ENCODE results near the gene OPRM1.
A peak's percentile ranks its signal among the peaks of the same experiment; 100 is the strongest.
"Not testable (repeated sequence)": the region's sequence is repeated elsewhere in the genome, so short reads cannot be mapped to it uniquely, and the experiment has no call there.

OPRM1 gene

GRCh38 chr6:154039231-154039842 is at the start of gene OPRM1:
TSS of gene OPRM1 (plus strand) at chr6:154039240. CDS start at chr6:154039545, 305 bp downstream.
- peak in 2 of 3 donors; percentile 2 to 8 for DNase-seq (ENCODE audit: low read depth in 2 of 3, low spot score in 1 of 3)

DNA sequence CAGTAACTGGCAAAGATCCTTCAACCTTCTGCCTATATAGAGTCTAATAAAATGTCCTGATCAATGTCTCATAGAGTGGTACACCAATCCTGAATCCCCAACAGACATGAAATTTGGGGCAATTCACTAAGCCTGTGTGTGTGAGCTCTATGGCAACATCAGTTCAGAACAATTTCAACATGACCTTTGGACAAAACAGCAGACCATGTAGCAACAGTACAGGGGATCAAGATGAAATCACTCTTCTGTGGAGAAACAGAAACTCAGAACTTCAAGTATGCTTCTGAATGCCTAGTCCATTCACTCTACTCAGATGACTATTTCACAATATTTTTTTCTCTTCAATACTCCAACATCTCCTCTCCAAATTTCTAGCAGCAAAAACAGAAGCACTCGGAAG is 49.1 kb upstream of the OPRM1 start:
- no peak for DNase-seq (ENCODE audit: low read depth in 2 of 3, low spot score in 1 of 3)

GRCh38 chr6:153994004-153994403 is 45.0 kb upstream of the OPRM1 start:
- no peak for DNase-seq (ENCODE audit: low read depth in 2 of 3, low spot score in 1 of 3)

GRCh38 chr6:153994811-153995210 is 44.2 kb upstream of the OPRM1 start:
- DNase-seq (ENCODE audit: low read depth in 2 of 3, low spot score in 1 of 3): no peak

GRCh38 chr6:153997221-153997620 is 41.8 kb upstream of the OPRM1 start:
- DNase-seq (ENCODE audit: low read depth in 2 of 3, low spot score in 1 of 3): no peak

- DNase-seq (ENCODE audit: low read depth in 2 of 3, low spot score in 1 of 3): no peak
These were observed 37.4 kb upstream of the OPRM1 start for GRCh38 chr6:154001494-154002285.

GRCh38 chr6:154002894-154003293 is 36.1 kb upstream of the OPRM1 start:
- DNase-seq (ENCODE audit: low read depth in 2 of 3, low spot score in 1 of 3): no peak

GRCh38 chr6:154010371-154010770 is 28.7 kb upstream of the OPRM1 start:
- no peak for DNase-seq (ENCODE audit: low read depth in 2 of 3, low spot score in 1 of 3)

DNA sequence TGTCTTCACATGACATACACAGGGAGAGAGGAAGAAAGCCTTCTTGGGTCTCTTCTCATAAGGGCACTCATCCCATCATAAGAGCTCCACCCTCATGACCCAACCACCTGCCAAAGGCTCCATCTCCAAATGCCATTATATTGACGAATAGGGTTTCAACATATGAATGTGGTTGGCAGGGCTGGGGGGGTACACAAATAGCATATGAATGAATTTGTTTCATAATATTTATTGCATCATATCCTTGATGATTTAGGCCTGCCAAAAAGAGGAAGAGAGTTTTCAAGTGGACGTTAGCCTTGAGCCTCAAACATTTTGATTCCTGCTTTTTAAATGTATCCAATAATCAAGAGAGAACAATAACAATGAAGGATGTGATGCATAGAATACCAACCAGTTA is 26.2 kb upstream of the OPRM1 start:
- no peak for DNase-seq (ENCODE audit: low read depth in 2 of 3, low spot score in 1 of 3)

DNA sequence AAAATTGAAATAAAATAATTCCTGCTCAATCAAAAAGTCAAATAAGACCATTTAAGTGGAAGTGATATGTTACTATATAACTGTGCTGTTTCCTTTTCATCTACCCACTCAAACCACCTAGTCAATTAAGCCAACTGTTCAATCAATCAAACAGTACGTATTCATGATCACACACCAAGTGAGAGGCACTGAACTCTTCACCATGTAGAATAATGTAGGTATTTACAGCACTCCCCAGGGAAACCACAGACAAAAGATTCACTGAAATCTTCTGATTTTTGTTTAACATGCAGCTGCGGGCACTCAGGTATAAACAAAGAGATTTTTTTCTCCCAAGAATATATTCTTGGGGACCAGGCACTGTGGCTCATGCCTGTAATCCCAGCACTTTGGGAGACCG is 21.3 kb upstream of the OPRM1 start:
- DNase-seq (ENCODE audit: low read depth in 2 of 3, low spot score in 1 of 3): no peak

GRCh38 chr6:154030646-154031045 is 8.4 kb upstream of the OPRM1 start:
- DNase-seq (ENCODE audit: low read depth in 2 of 3, low spot score in 1 of 3): no peak

GRCh38 chr6:154041001-154041400 is 2.0 kb downstream of the OPRM1 start:
- no peak for DNase-seq (ENCODE audit: low read depth in 2 of 3, low spot score in 1 of 3)

GRCh38 chr6:154053141-154053540 is 14.1 kb downstream of the OPRM1 start:
- DNase-seq (ENCODE audit: low read depth in 2 of 3, low spot score in 1 of 3): no peak

GRCh38 chr6:154056536-154056935 is 17.5 kb downstream of the OPRM1 start:
- no peak for DNase-seq (ENCODE audit: low read depth in 2 of 3, low spot score in 1 of 3)

- DNase-seq (ENCODE audit: low read depth in 2 of 3, low spot score in 1 of 3): no peak
These were observed 18.1 kb downstream of the OPRM1 start for GRCh38 chr6:154057098-154057497.

- no peak for DNase-seq (ENCODE audit: low read depth in 2 of 3, low spot score in 1 of 3)
These were observed 20.1 kb downstream of the OPRM1 start for GRCh38 chr6:154058963-154059680.

DNA sequence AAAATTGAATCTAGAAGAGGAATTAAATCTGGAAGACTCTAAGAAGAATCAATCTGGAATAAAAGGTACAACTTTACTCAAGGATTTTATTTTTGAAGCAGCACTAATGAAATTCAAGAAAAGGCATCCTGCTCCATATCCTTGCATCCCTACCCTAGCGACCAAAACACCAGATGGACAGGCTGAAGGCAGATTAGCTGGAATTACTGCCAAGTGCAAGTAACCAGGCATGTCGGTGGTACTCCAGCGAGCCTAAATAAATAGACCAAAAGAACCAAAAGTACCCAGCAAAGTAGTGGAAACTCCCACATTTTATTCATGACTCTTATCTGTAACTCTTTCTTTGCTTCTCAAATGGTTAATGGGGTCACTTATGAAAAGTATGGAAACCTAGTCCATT is 21.0 kb downstream of the OPRM1 start:
- no peak for DNase-seq (ENCODE audit: low read depth in 2 of 3, low spot score in 1 of 3)

DNA sequence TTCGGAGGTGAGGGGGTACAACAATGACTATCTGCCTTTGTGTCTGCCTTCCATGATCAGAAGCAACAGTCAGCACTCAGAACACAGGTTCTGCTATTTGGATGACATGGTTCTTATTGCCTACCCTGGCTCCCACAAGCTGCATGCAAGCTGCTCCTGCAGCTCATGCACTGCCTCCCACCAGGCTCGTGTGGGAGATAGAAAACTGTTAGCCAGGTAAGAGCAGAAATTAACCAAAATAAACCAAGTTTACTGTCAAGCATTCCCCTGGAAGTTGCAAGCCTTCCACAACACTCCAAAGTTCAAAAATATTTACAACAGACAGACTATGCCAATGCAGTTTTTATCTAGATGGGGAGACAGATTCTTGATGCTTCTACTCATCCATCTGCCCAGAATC is 31.0 kb downstream of the OPRM1 start:
- DNase-seq (ENCODE audit: low read depth in 2 of 3, low spot score in 1 of 3): no peak

DNA sequence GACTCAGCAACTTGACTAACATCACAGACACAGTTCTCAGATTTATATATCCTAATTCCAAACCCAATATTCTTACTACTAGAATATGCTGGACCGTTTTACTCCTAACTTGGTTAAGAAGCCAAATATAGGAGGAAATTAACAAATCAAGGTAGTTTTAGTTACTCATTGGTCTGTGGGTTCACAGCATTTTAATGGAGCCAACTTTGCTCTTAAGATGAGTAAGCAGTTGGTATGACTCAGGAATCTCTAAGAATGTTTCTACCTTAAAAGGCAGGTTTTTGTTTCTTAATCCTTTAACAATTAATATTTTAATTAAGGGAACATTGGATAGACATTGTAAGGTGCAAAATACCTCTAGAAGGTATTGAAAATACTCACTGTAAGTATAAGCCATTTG is 31.6 kb downstream of the OPRM1 start:
- no peak for DNase-seq (ENCODE audit: low read depth in 2 of 3, low spot score in 1 of 3)

DNA sequence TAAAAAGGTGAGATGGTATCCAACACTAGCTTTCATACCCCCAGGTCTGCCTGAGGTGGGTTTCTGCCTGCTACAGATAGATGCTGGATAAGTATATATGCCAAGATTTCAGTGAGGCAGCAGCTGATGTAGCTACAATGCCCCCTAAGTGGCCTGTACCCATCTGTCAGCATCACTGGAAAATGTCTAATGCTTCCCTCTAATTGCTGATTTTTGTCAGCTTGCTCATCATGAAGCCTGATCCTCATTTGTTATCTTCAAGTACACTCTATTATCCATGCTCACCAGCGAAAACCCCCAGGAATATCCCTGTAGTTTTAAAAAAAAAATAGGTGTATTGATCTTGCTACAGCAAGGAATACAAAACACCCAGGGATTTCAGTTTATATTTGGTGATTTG is 32.2 kb downstream of the OPRM1 start:
- no peak for DNase-seq (ENCODE audit: low read depth in 2 of 3, low spot score in 1 of 3)

DNA sequence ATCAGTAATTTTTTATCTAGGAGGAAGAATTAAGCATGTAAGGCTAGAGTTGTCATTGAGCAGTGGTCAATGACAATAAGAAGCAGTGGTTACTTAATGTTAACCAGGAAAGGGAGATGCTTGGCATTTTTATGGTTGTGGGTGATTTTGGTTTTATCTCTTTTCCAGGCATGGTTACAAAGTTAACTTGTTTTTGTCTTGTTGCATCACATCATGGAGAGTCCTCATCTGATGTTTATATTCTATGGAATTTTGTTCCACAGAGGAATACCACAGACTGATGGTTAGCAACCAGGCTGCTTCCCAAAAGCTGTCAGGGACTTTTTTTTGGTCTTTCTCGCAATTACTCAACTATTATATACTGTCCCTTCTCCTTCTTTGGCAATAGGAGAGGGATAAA is 32.7 kb downstream of the OPRM1 start:
- DNase-seq (ENCODE audit: low read depth in 2 of 3, low spot score in 1 of 3): no peak

GRCh38 chr6:154078596-154078995 is 39.6 kb downstream of the OPRM1 start:
- DNase-seq (ENCODE audit: low read depth in 2 of 3, low spot score in 1 of 3): not testable (repeated sequence)
